SH-SY5Y (cell line): Measurements from ENCODE around the gene APEX2.

Source experiments
- GATA2 ChIP-seq: IDR thresholded peaks from 2 replicates; pipeline ENCODE4 v1.6.1; 2011; ENCODE audit warnings: mild to moderate bottlenecking, low read depth, low read length
- GATA3 ChIP-seq: IDR thresholded peaks from 2 replicates; pipeline ENCODE4 v1.6.1; 2011; ENCODE audit warnings: low read depth, mild to moderate bottlenecking, low read length, moderate library complexity

APEX2 gene

DNA sequence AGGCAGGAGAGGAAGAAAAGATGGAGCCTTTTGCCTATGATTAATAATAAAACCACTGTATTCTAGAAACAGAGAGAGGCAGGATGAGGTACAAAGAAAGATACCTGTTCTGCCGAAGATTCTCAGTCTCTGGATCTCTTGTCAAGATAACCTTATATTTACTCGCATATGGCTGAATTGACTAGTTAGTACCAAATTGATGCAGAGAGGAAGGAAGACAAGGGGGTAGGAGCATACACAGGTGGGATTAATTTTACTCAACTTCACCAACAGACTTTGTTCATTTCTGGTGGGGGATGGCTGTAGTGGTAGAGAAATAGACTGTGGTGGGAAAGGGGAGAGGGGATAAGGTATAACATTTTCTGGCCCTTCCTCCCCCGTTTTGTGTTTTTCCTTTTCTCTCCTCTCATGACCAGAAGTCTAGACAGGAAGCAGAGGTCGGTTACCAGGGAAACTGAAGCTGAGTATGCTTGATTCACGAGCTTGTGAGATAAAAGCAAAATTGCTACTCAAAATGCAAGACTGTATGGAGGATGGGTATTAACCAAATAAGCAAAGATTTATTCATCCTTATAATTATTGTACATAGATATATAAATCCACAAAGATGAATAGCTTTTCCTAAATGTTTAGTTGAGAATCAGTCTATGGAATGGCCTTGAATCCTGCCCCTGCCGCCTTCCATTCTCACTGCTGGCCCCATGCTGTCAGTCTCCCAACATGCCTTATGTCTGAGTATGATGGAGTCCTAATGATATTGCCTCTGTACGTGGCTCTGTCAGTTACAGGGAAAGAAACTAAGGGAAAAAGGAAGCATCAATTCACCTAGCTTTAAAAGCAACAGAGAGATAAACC is 56.9 kb downstream of the APEX2 start:
- no peak for TF ChIP-seq GATA2
- TF ChIP-seq GATA3, result no peak

DNA sequence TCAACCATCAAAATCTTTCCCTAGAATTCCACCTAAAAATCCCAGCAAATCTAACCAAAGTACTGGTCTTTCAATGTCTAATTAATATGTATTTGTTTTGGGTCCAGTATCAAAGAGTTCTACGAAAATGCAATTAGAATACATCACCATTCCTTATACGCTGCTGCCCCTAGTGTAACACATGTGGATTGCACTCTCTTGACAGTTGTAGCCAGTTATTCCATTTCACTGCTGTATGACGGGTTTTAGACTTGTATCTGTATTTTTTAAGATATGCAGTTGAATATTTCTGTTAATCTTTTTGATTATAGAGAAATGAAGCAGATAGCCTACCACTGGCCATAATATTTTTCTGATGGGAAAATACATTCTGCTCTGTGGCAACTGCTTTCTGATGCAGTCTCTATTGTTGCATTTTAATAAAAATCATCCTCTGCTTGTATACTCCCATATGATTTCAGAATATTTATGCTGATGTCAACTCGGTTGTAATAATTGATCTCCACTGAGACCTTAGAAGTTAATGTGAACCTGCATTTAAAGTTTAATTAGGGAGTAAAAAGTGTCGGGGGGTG is 57.6 kb downstream of the APEX2 start:
- TF ChIP-seq GATA2 (no peak), GATA3 (no peak)
